ENCODE data around the gene PALLD. TPM values are rescaled to one million over a fixed set of nuclear protein-coding genes. Genes with fewer than 3 reads are reported as not detected.

The PALLD gene
- total RNA-seq, 1 donor from 2014 or later, result 85.7 TPM

DNA sequence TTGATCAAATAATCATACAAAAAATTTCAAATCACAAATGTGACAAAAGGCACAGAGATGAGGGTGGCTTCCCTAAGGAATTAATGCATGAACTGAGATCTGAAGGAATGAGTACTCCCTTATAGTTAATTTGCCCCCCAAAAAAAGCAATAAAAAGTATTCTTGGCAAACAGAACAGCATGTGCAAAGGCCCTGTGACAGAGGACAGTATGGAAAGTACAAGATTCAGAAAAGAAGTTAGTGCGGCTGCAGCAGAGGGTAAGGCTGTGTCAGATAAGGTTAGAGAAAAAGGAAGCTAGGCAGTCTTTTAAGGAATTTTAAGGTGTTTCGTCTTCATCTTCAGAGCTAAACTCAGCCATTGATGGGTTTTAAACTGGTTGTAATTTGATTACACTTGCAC, 23.9 kb upstream of the PALLD start:
- DNase-seq (ENCODE audit: low spot score), result no peak
- H3K36me3 ChIP-seq, result peaks cover 7% of the 10 kb centered on the region
- H3K4me2 ChIP-seq, result no peak overlapping the region
- H3K27me3 Mint-ChIP-seq (ENCODE audit: insufficient read depth, low read depth), result no peaks in the 10 kb centered on the region
- H3K79me2 ChIP-seq (ENCODE audit: low read depth), result no peaks in the 10 kb centered on the region
- peaks cover 9% of the 10 kb centered on the region for H3K9me3 ChIP-seq (ENCODE audit: low read depth)
- H3K9ac ChIP-seq, result no peak overlapping the region
- H3K9me3 Mint-ChIP-seq, result peaks cover 5% of the 10 kb centered on the region
- no peak for TF ChIP-seq EZH2 (IDR thresholded peaks at IDR 0.05)
- TF ChIP-seq, protein P1, sequence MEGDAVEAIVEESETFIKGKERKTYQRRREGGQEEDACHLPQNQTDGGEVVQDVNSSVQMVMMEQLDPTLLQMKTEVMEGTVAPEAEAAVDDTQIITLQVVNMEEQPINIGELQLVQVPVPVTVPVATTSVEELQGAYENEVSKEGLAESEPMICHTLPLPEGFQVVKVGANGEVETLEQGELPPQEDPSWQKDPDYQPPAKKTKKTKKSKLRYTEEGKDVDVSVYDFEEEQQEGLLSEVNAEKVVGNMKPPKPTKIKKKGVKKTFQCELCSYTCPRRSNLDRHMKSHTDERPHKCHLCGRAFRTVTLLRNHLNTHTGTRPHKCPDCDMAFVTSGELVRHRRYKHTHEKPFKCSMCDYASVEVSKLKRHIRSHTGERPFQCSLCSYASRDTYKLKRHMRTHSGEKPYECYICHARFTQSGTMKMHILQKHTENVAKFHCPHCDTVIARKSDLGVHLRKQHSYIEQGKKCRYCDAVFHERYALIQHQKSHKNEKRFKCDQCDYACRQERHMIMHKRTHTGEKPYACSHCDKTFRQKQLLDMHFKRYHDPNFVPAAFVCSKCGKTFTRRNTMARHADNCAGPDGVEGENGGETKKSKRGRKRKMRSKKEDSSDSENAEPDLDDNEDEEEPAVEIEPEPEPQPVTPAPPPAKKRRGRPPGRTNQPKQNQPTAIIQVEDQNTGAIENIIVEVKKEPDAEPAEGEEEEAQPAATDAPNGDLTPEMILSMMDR (IDR thresholded peaks at IDR 0.05), result no peak
- TF ChIP-seq EZH2phosphoT487 (IDR thresholded peaks at IDR 0.05), result no peak
- no peaks in the 10 kb centered on the region for H3F3A ChIP-seq (ENCODE audit: low read depth)
- no peak overlapping the region for H3K4me3 Mint-ChIP-seq
- no peaks in the 10 kb centered on the region for H3K27me3 ChIP-seq
- H3K36me3 Mint-ChIP-seq, result peaks cover 2% of the 10 kb centered on the region
- no peak overlapping the region for H3K27ac ChIP-seq
- peaks cover 9% of the 10 kb centered on the region for H3K4me1 ChIP-seq
- H2AFZ ChIP-seq (replicated peaks), result no peak overlapping the region
- no peaks in the 10 kb centered on the region for H4K20me1 ChIP-seq (ENCODE audit: low read depth)
- peaks cover 10% of the 10 kb centered on the region for H3K4me1 Mint-ChIP-seq
- H3K27ac Mint-ChIP-seq, result no peak overlapping the region
- no peak overlapping the region for H3K4me3 ChIP-seq

DNA sequence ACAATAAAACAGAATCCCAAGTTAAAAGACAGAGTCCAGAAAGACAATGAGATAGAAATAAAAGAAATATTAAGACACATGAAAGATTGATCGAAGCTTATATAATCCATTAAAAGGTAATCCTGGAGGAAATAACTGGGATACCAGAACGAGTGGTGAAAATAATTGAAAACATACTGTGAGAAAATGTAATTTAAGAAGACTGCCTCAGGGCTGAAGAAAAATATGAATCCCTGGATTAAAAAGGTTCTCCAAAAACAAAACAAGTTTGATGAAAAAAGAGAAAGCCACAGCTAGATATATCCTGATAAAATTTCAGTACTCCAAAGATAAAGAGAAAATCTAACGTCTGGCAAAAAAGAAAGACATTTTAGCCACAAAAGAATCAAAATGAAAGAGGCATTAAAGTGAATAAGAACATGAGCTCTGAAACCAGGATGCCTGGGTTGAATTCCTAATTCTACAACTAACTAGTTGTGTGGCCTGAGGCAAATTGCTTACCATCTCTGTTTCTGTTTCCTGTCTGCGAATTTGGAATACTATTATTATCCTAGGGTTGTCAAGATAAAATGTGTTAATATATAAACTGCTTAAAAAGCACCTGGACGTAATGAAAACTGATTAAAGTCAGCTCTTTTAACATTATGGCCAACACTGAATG, 22.1 kb upstream of the PALLD start:
- Histone ChIP-seq H3K4me1 (peaks cover 9% of the 10 kb centered on the region), H3K4me3 (no peak overlapping the region), H3F3A (ENCODE audit: low read depth) (no peaks in the 10 kb centered on the region), H3K9ac (no peak overlapping the region), H3K9me3 (ENCODE audit: low read depth) (no peaks in the 10 kb centered on the region), H3K27ac (no peak overlapping the region), H3K79me2 (ENCODE audit: low read depth) (no peaks in the 10 kb centered on the region), H4K20me1 (ENCODE audit: low read depth) (no peaks in the 10 kb centered on the region), H2AFZ (replicated peaks) (no peak overlapping the region), H3K4me2 (no peak overlapping the region), H3K36me3 (no peaks in the 10 kb centered on the region), H3K27me3 (peaks cover 7% of the 10 kb centered on the region)
- no peaks in the 10 kb centered on the region for H3K27me3 Mint-ChIP-seq (ENCODE audit: insufficient read depth, low read depth)
- peaks cover 4% of the 10 kb centered on the region for H3K9me3 Mint-ChIP-seq
- H3K4me3 Mint-ChIP-seq, result no peak overlapping the region
- no peak for TF ChIP-seq EZH2 (IDR thresholded peaks at IDR 0.05)
- TF ChIP-seq EZH2phosphoT487 (IDR thresholded peaks at IDR 0.05), result no peak
- TF ChIP-seq, protein P1 (IDR thresholded peaks at IDR 0.05), result no peak
- H3K27ac Mint-ChIP-seq, result no peak overlapping the region
- no peak for DNase-seq (ENCODE audit: low spot score)
- peaks cover 10% of the 10 kb centered on the region for H3K4me1 Mint-ChIP-seq
- H3K36me3 Mint-ChIP-seq, result no peaks in the 10 kb centered on the region

DNA sequence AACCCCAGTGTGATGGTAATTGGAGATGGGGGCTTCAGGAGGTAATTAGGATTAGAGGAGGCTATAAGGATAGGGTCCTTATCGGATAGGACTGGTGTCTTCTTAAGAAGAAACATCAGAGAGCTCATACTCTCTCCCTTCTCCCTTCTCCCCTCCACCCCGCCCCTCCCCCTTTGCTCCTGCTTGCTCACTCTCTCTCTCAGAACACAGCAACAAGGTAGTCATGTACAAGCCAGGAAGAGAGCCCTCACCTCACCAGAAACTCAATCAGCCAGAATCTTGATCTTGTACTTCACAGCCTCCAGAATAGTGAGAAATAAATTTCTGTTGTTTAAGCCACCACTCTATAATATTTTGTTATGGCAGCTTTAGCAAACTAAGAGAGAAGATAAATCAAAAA, 21.1 kb upstream of the PALLD start:
- Mint-ChIP-seq H3K36me3 (no peaks in the 10 kb centered on the region), H3K27me3 (ENCODE audit: insufficient read depth, low read depth) (peaks cover 2% of the 10 kb centered on the region), H3K4me1 (peaks cover 16% of the 10 kb centered on the region), H3K27ac (no peak overlapping the region), H3K4me3 (no peak overlapping the region), H3K9me3 (peaks cover 4% of the 10 kb centered on the region)
- Histone ChIP-seq H3K79me2 (ENCODE audit: low read depth) (no peaks in the 10 kb centered on the region), H3K4me3 (no peak overlapping the region), H2AFZ (replicated peaks) (no peak overlapping the region), H3K4me2 (no peak overlapping the region), H3K27ac (no peak overlapping the region), H3K27me3 (peaks cover 17% of the 10 kb centered on the region), H3K4me1 (peaks cover 9% of the 10 kb centered on the region), H4K20me1 (ENCODE audit: low read depth) (no peaks in the 10 kb centered on the region), H3F3A (ENCODE audit: low read depth) (no peaks in the 10 kb centered on the region), H3K9me3 (ENCODE audit: low read depth) (no peaks in the 10 kb centered on the region), H3K9ac (no peak overlapping the region), H3K36me3 (no peaks in the 10 kb centered on the region)
- TF ChIP-seq, protein P1 (IDR thresholded peaks at IDR 0.05), result no peak
- TF ChIP-seq EZH2phosphoT487 (IDR thresholded peaks at IDR 0.05) (no peak), EZH2 (IDR thresholded peaks at IDR 0.05) (no peak)
- peak; percentile 38 for DNase-seq (ENCODE audit: low spot score)
